Amygdala (tissue), 56 donors: Measurements from ENCODE around the gene COL5A1.
"Not testable (repeated sequence)": the region's sequence is repeated elsewhere in the genome, so short reads cannot be mapped to it uniquely, and the experiment has no call there.

ENCODE experiments used
- DNase-seq, 56 donors: peaks; one replicate each; lab custom pipeline; 2025; lab: John Stamatoyannopoulos, UW

COL5A1 gene

GRCh38 chr9:134653259-134654009 lies 11.8 kb downstream of the COL5A1 start:
- DNase-seq = no peak

- no peak for DNase-seq
These were observed 13.5 kb downstream of the COL5A1 start for GRCh38 chr9:134655101-134655500.

- DNase-seq = no peak
These were observed 14.2 kb downstream of the COL5A1 start for GRCh38 chr9:134655586-134656333.

GRCh38 chr9:134656334-134657006 lies 14.9 kb downstream of the COL5A1 start:
- DNase-seq = no peak

- no peak for DNase-seq
These were observed 16.2 kb downstream of the COL5A1 start for GRCh38 chr9:134657666-134658377.

GRCh38 chr9:134658378-134658955 lies 16.9 kb downstream of the COL5A1 start:
- DNase-seq = no peak

- no peak for DNase-seq
These were observed 18.1 kb downstream of the COL5A1 start for GRCh38 chr9:134659688-134660131.

- no peak for DNase-seq
These were observed 18.8 kb downstream of the COL5A1 start for GRCh38 chr9:134660407-134660806.

- no peak for DNase-seq
These were observed 19.7 kb downstream of the COL5A1 start for GRCh38 chr9:134661299-134661698.

- no peak for DNase-seq
These were observed 20.2 kb downstream of the COL5A1 start for GRCh38 chr9:134661791-134662142.

- DNase-seq = no peak
These were observed 20.7 kb downstream of the COL5A1 start for GRCh38 chr9:134662143-134662876.

- no peak for DNase-seq
These were observed 21.5 kb downstream of the COL5A1 start for GRCh38 chr9:134663084-134663483.

GRCh38 chr9:134663753-134664415 lies 22.3 kb downstream of the COL5A1 start:
- DNase-seq = no peak

GRCh38 chr9:134664446-134664845 lies 22.8 kb downstream of the COL5A1 start:
- no peak for DNase-seq

- no peak for DNase-seq
These were observed 24.6 kb downstream of the COL5A1 start for GRCh38 chr9:134666208-134666607.

GRCh38 chr9:134666831-134667230 lies 25.2 kb downstream of the COL5A1 start:
- DNase-seq = no peak

- DNase-seq = not testable (repeated sequence)
These were observed 27.4 kb downstream of the COL5A1 start for GRCh38 chr9:134668977-134669376.

- DNase-seq = no peak
These were observed 27.9 kb downstream of the COL5A1 start for GRCh38 chr9:134669399-134669955.

GRCh38 chr9:134670042-134670525 lies 28.5 kb downstream of the COL5A1 start:
- DNase-seq = no peak
